NAMALWA (cell line): ENCODE measurements around the gene ANAPC13.

ENCODE experiments used
- DNase-seq: peaks from one replicate; pipeline ENCODE4 v3.0.0-alpha.2; 2015; ENCODE audit warnings: low spot score

ANAPC13 gene, protein sequence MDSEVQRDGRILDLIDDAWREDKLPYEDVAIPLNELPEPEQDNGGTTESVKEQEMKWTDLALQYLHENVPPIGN

DNA sequence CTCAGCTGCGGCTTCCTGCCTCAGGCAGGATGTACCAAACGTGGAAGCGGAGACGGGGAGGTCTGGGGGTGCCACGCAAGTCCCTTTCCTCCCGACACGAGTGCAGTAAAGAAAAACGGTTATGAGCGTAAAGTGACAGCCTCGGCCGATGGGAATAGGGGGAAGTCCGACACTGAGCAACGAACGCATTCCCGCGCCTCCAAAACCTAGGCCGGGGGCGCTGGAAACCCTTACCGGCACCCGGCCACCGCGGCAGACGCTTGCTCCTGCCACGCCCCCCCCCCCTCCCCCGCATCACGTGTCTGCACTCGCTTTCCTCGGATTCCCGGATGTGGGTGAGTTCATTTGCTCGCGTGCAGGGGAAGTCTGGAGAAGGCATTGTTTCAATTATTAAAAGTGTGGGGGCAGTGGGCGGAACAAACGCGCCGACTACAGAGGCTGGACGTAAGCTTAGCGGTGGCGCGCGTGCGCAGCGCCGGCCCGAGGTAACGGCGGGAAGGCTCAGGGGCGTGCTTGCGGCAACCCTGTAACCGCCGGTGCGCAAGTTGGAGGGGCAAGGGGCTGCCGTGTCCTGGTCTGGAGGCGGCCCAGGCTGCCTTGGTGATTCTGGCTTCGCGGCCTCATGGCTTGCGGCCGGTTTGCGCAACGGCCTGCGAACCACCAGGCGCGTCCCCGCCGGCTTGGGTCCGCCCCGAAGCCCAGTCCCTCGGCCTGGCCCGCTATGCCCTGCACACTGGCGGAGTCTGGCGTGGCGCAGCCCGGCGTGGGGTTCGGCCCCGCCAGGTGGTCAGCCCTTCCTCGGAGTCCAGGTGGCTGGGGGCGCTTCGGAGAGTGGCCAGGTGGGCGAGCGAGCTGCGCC lies at the start of gene ANAPC13, which contains the start of gene CEP63:
ANAPC13 (minus strand) TSS at position 268 of the 859 bp plus-strand sequence. CDS start 3,081 bp downstream, outside the sequence.
CEP63 (plus strand) TSS at position 340 of the 859 bp plus-strand sequence. CDS start 9,264 bp downstream, outside the sequence.
- peak; percentile 99 for DNase-seq

DNA sequence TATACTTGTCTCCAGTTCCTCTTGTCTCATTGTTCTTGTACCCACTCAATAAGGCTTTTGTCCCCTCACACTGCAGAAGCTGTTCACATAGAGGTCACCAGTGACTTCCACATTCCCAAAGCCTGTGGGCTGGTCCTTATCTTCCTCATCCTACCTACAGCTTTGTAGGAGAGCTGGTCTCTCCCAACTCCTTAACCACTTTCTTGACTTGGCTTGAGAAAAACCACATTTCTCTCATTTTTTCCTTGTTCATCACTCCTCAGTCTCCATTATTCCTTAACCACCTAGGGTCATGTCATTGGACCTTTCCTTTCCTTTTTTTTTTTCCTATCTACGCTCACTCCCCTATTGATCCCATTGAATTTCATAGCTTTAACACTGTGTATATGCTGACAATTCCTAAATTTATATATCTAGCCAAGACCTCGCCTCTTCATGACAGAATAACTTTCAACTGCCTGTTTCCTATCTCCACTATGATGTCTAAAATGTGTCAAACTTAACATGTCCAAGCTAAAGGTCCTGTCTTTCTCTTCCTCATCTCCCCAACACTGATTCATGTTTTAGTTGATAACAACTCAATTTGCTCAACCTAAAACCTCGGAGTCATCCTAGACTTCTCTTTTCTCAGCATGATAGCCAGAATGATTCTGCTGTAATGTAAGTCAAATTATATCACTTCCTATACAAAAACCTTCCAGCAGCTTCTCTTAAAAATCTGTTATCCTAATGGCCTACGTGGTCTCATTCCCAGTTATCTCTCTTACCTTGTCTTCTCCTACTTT lies 49.6 kb upstream of the ANAPC13 start:
- no peak for DNase-seq

DNA sequence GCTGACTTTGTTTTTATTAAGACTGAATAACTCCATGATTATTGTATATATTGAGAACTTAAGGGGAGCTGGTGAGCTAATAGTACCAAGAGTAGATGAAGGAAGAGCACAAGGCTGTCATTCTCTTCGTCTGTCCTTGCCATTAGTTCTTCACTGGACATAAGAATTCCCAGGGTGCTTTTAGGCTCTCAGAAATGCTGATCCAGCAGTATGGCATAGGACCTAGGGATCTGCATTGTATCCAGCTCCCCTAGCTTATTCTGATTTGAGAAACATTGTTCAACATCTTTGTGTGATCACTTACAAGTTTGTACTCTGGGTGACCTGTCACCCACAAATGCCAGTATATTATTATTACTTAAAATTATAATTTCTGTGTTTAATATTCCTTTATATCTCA lies 47.7 kb upstream of the ANAPC13 start:
- DNase-seq, result no peak

DNA sequence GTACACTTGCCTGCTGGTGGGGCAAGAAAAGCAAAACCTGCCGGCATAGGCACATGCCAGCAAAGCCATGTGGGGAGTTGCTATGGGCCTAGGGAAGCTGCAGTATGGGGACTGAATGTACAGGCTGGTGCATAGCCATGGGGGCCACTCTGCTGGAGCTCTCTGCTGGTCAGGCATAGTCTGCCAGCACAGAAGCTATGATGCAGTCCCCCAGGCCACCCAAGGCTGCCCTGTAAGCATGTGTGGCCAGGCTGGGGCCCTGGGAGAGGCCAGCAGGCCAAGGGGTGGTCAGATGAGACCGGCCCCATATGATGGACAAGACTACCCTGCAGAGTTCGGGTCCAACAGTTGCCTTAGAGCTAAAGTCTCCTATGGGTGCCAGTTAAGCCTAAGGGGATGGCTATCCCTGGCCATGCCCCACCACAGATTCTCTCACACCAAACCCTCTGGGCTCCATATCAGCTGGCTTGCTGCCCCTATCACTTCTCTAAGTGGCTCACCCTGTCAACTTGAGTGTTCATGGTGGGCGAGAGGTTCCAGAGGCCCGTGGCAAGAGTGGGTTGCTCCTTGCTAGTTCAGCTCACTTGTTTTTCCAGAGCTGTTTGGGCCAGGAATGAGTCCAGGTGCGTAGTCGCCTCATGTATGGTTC lies 41.9 kb upstream of the ANAPC13 start:
- DNase-seq, result no peak

DNA sequence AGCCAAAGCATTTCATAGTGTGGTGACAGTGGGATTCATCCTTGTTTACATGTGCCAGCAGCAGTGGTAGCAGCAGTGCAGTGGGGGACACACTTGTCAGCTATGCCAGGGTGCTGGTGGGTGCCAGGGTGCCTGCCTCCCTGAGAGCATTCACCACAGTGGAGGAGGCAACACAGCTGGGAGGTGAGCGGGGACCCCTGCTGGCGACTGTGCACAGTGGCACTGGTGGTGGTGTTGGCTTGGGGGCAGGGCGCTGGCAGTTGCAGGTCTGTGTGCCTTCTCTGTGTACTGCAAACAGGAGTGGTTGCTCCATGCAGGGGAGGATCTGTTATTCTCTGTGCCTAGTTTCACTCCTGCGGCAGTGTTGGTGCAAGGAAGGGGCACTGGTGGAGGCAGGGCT lies 41.3 kb upstream of the ANAPC13 start:
- DNase-seq, result peak; percentile 32

DNA sequence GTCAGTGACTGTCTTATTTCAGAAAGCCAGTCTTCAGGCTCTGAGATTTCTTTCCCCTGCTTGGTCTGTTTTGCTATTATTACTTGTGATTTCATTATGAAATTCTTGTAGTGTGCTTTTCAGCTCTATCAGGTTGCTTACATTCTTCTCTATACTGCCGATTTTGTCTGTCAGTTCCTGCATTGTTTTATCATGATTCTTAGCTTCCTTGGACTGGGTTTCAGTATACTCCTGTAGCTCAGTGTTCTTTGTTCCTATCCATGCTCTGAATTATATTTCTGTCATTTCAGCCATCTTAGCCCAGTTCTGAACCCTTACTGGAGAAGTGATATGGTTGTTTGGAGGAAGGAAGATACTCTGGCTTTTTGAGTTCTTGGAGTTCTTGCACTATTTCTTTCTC lies 40.5 kb upstream of the ANAPC13 start:
- DNase-seq, result no peak

DNA sequence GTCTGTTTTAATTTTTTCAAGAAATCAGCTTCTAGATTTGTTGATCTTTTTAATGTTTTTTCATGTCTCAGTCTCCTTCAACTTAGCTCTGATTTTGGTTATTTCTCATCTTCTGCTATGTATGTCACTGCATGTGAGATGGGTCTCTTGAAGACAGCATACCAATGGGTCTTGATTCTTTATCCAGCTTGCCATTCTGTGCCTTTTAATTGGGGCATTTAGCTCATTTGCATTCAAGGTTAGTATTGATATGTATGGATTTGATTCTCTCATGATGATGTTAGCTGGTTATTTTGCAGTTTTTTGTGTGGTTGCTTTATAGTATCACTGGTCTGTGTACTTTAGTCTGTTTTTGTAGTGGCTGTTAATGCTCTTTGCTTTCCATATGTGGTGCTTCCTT lies 39.5 kb upstream of the ANAPC13 start:
- no peak for DNase-seq

DNA sequence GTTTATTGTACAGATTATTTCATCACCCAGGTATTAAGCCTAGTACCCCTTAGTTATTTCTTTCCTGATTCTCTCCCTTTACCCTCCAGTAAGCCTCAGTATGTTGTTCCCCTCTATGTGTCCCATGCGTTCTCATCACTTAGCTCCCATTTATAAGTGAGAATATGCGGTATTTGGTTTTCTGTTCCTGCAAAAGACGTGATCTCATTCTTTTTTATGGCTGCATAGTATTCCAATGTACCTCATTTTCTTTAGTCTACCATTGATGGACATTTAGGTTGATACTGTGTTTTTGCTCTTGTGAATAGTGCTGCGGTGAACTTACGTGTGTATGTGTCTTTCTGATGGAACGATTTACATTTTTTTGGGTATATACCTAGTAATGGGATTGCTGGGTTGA lies 36.8 kb upstream of the ANAPC13 start:
- DNase-seq, result no peak

DNA sequence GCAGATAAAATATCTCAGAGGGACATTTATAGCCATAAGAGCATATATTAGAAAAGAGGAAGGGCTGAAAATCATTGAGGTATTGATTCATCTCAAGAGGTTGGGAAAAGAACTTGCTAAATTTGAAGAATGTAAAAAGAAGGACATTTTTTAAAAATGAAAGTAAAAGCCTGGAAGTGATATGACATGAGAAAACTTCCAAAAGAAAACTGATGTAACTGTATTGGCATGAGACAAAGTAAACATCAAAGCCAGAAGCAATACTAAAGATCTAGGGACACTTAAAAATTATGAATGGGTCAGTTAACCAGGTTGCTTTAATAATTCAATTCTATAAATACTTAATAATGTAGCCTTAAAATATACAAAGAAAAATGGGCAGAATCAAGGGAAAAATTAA lies 32.0 kb upstream of the ANAPC13 start:
- no peak for DNase-seq

DNA sequence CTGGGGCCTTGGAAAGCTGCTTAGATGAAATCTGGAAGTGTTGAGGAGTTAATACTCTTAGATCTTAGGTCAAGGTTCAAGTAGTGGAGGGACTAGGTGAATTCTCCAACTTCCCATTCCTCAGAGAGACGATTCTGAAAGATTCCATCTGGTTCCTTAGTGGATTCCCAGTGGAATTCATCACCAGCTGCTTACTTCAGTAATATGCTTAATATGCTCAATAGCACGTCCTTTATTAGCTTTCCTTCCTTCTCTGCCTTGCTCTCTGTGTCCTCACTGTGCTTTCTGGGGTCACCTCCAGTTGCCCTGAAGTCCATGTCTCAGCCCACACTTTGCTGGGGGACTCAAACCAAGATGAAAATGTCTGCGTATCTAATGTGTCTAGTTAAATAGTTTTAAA lies 31.1 kb upstream of the ANAPC13 start:
- no peak for DNase-seq

DNA sequence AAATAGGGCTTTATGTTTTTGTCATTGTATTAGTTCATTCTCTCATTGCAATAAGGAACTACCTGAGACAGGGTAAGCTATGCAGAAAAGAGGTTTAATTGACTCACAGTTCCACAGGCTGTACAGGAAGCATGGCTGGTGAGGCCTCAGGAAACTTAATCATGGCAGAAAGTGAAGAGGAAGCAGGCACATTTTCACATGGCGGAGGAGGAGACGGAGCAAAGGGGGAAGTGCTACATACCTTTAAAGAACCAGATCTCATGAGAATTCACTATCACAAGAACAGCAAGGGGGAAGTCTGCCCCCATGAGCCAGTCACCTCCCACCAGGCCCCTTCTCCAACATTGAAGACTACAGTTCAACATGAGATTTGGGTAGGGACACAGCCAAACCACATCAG lies 25.7 kb upstream of the ANAPC13 start:
- DNase-seq, result no peak

DNA sequence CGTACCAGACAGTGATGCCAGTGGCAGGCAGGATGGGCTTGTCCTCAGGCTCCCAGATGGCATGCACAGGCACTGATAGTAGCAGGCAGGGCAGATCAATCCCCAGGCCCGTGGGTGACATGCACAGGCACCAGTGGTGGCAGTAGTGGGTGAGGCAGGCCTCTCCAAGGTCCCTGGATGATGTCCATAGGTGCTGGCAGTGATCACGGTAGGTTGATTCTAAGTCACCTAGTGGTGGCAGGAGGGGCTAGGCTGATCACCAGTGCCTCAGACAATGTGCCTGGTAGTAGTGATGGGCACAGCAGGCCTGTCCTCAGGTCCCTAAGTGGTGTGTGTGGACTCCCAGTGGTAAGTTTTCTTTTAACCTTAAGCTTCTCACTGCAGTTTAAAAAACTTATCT lies 19.7 kb upstream of the ANAPC13 start:
- DNase-seq, result no peak

DNA sequence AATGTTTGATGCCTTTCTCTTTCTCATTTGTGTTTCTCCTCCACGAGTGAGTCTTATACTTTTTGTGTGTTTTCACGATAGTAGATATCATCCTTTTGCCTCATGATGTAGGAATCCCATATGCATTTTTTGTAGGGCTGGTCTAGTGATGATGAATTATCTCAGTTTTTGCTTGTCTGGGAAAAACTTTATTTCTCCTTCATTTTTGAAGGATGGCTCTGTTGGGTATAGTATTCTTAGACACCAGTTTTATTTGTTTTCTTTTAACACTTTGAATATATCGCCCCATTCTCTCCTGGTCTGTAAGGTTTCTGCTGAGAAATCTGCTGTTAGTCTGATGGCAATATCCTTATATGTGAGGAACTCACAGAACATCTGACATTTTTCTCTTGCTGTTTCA lies 18.3 kb upstream of the ANAPC13 start:
- no peak for DNase-seq

DNA sequence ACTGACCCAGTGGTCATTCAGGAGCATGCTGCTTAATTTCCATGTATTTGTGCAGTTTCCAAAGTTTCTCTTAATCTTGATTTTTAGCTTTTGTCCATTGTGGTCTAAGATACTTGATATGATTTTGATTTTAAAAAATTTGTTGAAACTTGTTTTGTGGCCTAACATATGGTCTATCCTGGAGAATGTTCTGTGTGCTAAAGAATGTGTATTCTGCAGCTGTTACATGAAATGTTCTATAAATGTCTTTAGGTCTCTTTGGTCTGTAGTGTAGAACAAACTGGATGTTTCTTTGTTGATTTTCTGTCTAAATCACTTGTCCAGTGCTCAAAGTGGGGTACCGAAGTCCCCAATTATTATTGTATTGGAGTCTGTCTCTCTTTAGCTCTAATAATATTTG lies 17.5 kb upstream of the ANAPC13 start:
- no peak for DNase-seq

DNA sequence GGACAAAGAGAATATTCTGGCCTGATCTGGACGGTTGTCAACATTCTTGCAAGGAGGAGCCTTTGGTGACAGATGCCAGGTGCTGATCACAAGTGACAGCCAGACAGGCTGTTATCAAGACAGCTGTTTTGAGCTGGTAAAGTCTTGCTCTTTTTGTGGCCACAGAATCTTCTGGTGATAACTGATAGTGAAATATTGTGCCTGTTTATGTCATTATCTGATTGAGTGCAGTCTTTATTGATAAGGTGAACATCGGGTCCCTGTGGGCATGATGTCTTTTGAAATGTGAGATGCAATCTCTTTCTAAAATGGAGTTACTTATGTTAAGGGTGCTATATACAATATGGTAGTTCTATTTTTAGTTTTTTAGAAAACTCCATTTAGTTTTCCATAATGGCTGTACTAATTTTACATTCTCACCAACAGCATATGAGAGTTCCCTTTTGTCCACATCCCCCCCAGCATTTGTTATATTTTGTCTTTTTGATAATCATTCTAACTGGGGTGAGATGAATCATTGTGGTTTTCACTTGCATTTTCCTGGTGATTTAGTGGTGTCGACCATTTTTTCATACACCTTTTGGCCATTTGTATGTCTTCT lies 10.8 kb upstream of the ANAPC13 start:
- DNase-seq, result no peak

DNA sequence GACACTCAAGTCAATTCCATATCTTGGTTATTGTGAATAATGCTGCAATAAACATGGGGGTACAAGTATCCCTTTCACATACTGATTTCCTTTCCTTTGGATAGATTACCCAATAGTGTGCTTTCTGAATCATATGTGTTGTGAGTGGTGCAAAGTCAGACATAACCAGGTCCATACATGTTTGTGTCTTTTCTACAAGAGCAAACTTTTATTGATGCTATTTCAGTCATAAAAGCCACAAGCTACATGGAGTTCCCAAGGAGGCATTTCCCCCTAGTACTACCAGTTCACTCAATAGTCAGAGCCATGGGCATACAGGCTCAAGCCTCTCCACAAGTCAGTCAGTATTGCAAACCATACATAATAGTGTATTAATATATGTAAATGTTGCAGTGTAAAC lies 10.2 kb upstream of the ANAPC13 start:
- DNase-seq, result no peak

DNA sequence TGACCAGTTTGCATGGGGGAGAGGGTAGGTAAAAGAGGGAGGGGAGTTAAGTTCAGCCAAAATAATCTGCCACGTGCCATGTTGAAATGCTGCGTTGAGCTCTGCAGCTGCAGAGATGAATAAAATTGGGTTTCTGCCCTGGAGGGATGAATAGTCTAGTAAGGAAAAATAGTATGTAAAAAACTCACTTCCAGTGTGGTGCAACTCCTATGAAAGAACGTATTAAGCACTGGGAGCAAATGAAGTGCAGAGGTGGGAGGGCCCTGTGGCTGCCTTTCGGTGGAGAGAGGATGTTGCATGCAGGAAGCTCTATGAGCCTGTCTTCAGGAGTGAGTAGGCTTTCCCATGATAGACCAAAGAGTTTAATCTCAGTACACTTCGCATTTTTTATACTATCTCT lies 8.7 kb upstream of the ANAPC13 start:
- DNase-seq, result no peak

DNA sequence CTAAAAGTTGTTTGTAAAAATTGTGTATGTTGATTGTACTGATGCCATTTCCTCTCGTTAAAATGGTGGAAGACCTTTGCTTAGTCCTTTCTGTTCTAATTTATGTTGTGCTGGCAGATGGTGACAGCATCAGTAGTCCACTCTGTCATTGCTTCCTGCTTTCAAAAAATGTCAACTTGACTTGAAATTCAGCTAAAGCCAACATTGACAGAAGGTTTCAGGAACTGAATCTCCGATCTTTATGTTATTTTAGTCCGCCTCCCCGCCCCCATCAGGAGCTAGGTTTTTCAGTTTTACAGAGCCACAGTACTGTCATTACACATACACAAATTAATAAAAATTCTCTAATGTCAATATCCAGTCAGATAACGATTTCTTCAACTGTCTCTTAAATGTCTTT lies 1.6 kb upstream of the ANAPC13 start:
- peak; percentile 77 for DNase-seq

DNA sequence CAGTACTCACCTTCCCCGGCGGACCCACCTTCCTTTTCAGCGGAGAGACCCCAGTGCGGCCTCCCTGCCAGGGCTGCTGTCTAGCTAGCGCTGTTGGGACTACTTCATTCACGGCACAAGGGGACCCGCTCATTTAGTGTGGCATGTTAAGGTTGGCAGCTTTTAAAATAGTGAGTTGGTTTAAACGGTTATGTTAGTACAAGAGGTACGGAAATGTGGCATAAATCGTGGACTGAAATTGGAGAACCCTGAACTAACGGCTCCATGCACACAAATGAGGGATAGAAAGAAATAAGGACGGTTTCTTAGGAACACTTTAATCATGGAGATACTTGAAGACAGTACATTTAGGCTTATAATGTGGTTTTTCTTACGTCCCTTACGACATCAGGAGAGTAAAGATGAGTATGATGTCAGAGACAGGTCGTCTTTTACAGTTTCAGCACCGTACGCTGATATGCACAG lies 824 bp upstream of the ANAPC13 start:
- DNase-seq, result peak; percentile 72

DNA sequence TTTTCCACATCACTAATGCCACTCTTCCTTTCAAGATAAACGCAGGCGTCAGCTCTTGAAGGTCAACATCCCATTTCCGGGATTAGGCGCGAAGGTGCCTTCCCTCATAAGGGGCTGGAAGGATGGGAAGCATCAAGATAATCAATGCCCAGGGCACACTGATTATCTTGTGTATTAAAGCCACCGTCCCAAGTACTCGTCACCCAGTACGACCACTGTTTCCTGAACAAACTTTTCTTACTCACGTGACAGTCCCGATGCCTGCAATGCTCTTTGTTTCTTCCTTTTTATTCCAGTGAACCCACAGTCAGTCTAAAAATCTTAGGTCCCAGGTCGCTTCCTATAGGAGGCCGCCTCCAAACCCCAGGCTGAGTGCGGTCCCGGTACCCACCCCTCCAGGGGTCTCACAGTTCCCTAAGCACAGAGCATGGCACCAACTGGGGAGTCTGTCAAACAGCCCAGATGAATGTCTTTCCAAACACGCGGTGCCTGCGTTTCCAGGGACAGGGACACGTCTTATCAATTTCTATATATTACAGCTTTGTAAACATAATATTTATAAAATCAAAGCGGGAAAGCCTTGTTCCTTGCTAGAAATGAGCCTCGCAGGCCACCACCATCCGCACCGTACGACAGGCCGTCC lies 589 bp downstream of the ANAPC13 start:
- DNase-seq, result peak; percentile 65

DNA sequence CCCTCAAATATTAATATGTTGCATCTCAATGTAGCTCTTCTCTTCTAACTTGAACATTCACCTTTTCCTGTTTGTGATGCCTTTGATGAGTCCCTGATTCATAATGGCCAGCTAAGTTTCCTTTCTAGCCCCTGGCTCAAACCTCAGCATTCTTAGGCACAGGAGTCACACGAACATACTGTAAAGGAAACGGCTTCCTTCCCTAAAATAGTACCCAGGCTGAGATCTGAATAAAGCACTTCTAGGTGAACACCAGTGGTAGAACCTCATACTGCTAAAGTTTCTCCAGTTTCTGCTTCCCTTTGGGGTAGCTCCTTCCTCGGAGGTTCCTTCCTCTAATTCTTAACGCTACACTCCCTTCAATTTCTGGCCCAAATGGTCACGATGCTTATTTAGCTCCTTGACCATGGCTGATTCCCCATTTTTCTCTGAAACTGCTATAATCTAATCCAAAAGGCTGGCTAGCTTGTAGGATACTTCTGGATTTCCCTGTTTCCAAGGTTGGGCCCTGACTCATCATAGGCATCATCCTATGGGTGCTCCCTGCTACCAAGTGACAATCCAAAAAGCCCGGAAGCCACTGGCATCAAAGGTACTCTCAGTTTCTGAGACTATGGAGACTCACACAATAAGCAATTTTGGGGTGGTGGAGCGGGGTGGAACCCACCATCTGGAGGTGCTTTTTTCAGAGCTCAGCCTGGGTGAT lies 2.4 kb downstream of the ANAPC13 start:
- no peak for DNase-seq
